B cell (primary cell): ENCODE data around the gene NR1D1. TPM values are rescaled to one million over a fixed set of nuclear protein-coding genes. Genes with fewer than 3 reads are reported as not detected.

ENCODE experiments used
- ATAC-seq: fragments of 200-7000 bp; cut with Tn5 transposase; one replicate; pipeline ENCODE4 v1.10.0; 2021; ENCODE audit warnings: low read depth, mild to moderate bottlenecking, moderate number of reproducible peaks, moderate library complexity
- CTCF ChIA-PET: fragments of 350-600 bp; sonication (Branson Sonifier 250); formaldehyde crosslinking; loops from one replicate; lab custom pipeline; 2021; ENCODE audit warnings: antibody characterized with exemption, inconsistent platforms; lab: Charles Lee
- POLR2A ChIA-PET: fragments of 350-600 bp; sonication (Branson Sonifier 250); formaldehyde crosslinking; loops from one replicate; lab custom pipeline; 2021; ENCODE audit warnings: antibody characterized with exemption; lab: Charles Lee
- DNase-seq: peaks from one replicate; pipeline ENCODE4 v3.0.0; 2013
- H2AFZ ChIP-seq: 2 replicates; pipeline ENCODE4 v1.6.1; 2012; ENCODE audit warnings: mild to moderate bottlenecking, low read depth, low read length; ENCODE audit not compliant: insufficient read depth, poor library complexity, severe bottlenecking
- H3K27ac ChIP-seq, 2 donors: 1 replicate in 1 of 2; 2 replicates in 1 of 2; pipeline ENCODE4 v1.5.1; 2012 to 2013; ENCODE audit warnings: low read length in 2 of 2, mild to moderate bottlenecking in 2 of 2, moderate library complexity in 1 of 2
- H3K27me3 ChIP-seq, 4 experiments: fragments of 200-600 bp in 1 of 4; sonication (generic) in 1 of 4; replicated peaks in 1 of 4; 1 replicate in 2 of 4; 2 replicates in 2 of 4; pipeline versions ENCODE4 v1.6.1 to v1.7.0; 2013 to 2016; ENCODE audit warnings: low read length in 3 of 4, mild to moderate bottlenecking in 2 of 4, mixed read lengths in 1 of 4, moderate library complexity in 1 of 4; ENCODE audit not compliant: insufficient read depth in 4 of 4, control insufficient read depth in 3 of 4; ENCODE audit errors: control extremely low read depth in 1 of 4
- H3K36me3 ChIP-seq, 2 experiments: replicated peaks in 1 of 2; 1 replicate in 1 of 2; 2 replicates in 1 of 2; pipeline versions ENCODE4 v1.6.1 to v1.7.1; 2013; ENCODE audit warnings: low read length in 1 of 2; ENCODE audit not compliant: insufficient read depth in 2 of 2, control insufficient read depth in 1 of 2; ENCODE audit errors: control extremely low read depth in 1 of 2, extremely low read depth in 1 of 2
- H3K4me1 ChIP-seq, 2 donors: fragments of 200-600 bp in 1 of 2; sonication (generic) in 1 of 2; 1 replicate in 1 of 2; 2 replicates in 1 of 2; pipeline versions ENCODE4 v1.5.1 to v1.6.1; 2013 to 2017; ENCODE audit warnings: low read length in 2 of 2; ENCODE audit not compliant: control insufficient read depth in 2 of 2, insufficient read depth in 2 of 2
- H3K4me2 ChIP-seq: replicated peaks from 2 replicates; pipeline ENCODE3; 2012; ENCODE audit warnings: mild to moderate bottlenecking, low read depth, low read length; ENCODE audit not compliant: poor library complexity, severe bottlenecking
- H3K4me3 ChIP-seq, 5 experiments: fragments of 200-600 bp in 1 of 5; sonication (generic) in 1 of 5; 1 replicate in 3 of 5; 2 replicates in 2 of 5; pipeline versions ENCODE4 v1.5.1 to v1.7.0; 2011 to 2016; ENCODE audit warnings: low read length in 4 of 5, mild to moderate bottlenecking in 4 of 5, low read depth in 2 of 5, control low read depth in 1 of 5, moderate library complexity in 1 of 5; ENCODE audit not compliant: insufficient read depth in 1 of 5; ENCODE audit errors: control extremely low read depth in 1 of 5, extremely low read depth in 1 of 5
- H3K79me2 ChIP-seq: fragments of 200-600 bp; sonication (generic); one replicate; pipeline ENCODE4 v1.6.0; 2016; ENCODE audit warnings: low read length; ENCODE audit not compliant: control insufficient read depth, insufficient read depth
- H3K9ac ChIP-seq: fragments of 200-600 bp; sonication (generic); 2 replicates; pipeline ENCODE4 v1.6.1; 2017; ENCODE audit warnings: mild to moderate bottlenecking, low read length, moderate library complexity
- H3K9me3 ChIP-seq, 3 donors: one replicate each; pipeline versions ENCODE4 v1.6.1 to v1.7.1; 2013; ENCODE audit warnings: low read length in 2 of 3; ENCODE audit not compliant: control insufficient read depth in 2 of 3, insufficient read depth in 1 of 3; ENCODE audit errors: control extremely low read depth in 1 of 3
- H4K20me1 ChIP-seq: 2 replicates; pipeline ENCODE4 v1.6.0; 2012; ENCODE audit warnings: mild to moderate bottlenecking, low read length; ENCODE audit not compliant: insufficient read depth, control insufficient read depth, poor library complexity, severe bottlenecking
- H3K27ac Mint-ChIP-seq: one replicate; pipeline ENCODE4 v1.8.0; 2021; ENCODE audit warnings: mixed read lengths
- H3K27me3 Mint-ChIP-seq: one replicate; pipeline ENCODE4 v1.8.0; 2021; ENCODE audit warnings: mixed read lengths
- H3K4me1 Mint-ChIP-seq: one replicate; pipeline ENCODE4 v1.8.0; 2021; ENCODE audit warnings: mixed read lengths
- H3K4me3 Mint-ChIP-seq: one replicate; pipeline ENCODE4 v1.8.0; 2021; ENCODE audit warnings: mixed read lengths
- H3K9me3 Mint-ChIP-seq: one replicate; pipeline ENCODE4 v1.8.0; 2022; ENCODE audit warnings: mixed read lengths; ENCODE audit not compliant: insufficient read depth
- CTCF ChIP-seq: fragments of 200-600 bp; IDR thresholded peaks from one replicate; pipeline ENCODE4 v1.8.0; 2022; ENCODE audit warnings: antibody characterized with exemption, mild to moderate bottlenecking
- EZH2 ChIP-seq: IDR thresholded peaks from 2 replicates; pipeline ENCODE4 v1.6.1; 2012; ENCODE audit warnings: borderline replicate concordance, low read depth, mild to moderate bottlenecking, moderate library complexity, low read length; ENCODE audit not compliant: insufficient read depth, poor library complexity, severe bottlenecking
- WGBS: methylation state at CpG from one replicate; pipeline ENCODE4 v1.1.5; 2013; ENCODE audit warnings: missing lambda C conversion rate; ENCODE audit not compliant: insufficient coverage; 5-methylcytosine and 5-hydroxymethylcytosine counted together
- intact Hi-C: fragments of 100-400 bp; cut with micrococcal nuclease; formaldehyde crosslinking; loops from one replicate; pipeline ENCODE4 v1.10.0; 2022
- polyA plus RNA-seq: library from polyadenylated mRNA; depleted of rRNA; stranded (reverse); fragments of >200 nt; gene quantifications from 2 replicates; pipeline ENCODE4 v1.2.3, GENCODE V29; 2012
- total RNA-seq, 2 donors: library from RNA; stranded (reverse); fragments of 120-200 nt in 1 of 2; gene quantifications; 1 replicate in 1 of 2; 2 replicates in 1 of 2; pipeline versions ENCODE4 v1.2.3 to v1.2.4, GENCODE V29; 2013 to 2022

NR1D1 gene
- total and polyA plus RNA-seq, 2 donors (not counting 1 experiment from before 2014, with no cell fraction given) = 6.7 to 7.7 TPM

- Histone ChIP-seq H4K20me1 (no peaks in the 10 kb centered on the region), H3K4me2 (peak overlapping the region; percentile 76), H3K9ac (no peak overlapping the region), H3K79me2 (no peaks in the 10 kb centered on the region), H2AFZ (no peak overlapping the region), H3K27me3 (no peaks in the 10 kb centered on the region), H3K4me3 (no peak overlapping the region), H3K36me3 (no peaks in the 10 kb centered on the region), H3K4me1 (peaks cover 40 to 47% of the 10 kb centered on the region in 2 donors), H3K27ac (peak overlapping the region; percentile 28 to 53), H3K9me3 (no peaks in the 10 kb centered on the region)
- no peak for DNase-seq
- POLR2A ChIA-PET = interaction anchor here (0.6 to 3.1 kb wide), 14 partner anchors 10 to 332 kb away, joined by 3 to 20 read pairs (median 5); partner anchors contain the start of genes CASC3, MED24, MSL1 and THRA
- Mint-ChIP-seq H3K4me1 (peaks cover 49% of the 10 kb centered on the region), H3K27ac (peak overlapping the region; percentile 89), H3K4me3 (peak overlapping the region; percentile 92), H3K27me3 (no peaks in the 10 kb centered on the region), H3K9me3 (no peaks in the 10 kb centered on the region)
- TF ChIP-seq CTCF (no peak), EZH2 (no peak)
- no CpG with 5 or more reads among the region's 4 CpGs for WGBS
- ATAC-seq = no peak
- CTCF ChIA-PET = interaction anchor here (0.7 to 9.0 kb wide), 43 partner anchors 11 to 252 kb away, joined by 3 to 204 read pairs (median 6); partner anchors contain the start of genes CASC3, CSF3, MED24 and MSL1
- intact Hi-C loops = loop anchor here (1.0 to 5.0 kb wide), 13 partner anchors 9 to 305 kb away; partner anchors contain the start of genes CASC3, CDC6, MED24 and MSL1
These were observed 12.3 kb upstream of the NR1D1 start for GRCh38 chr17:40112718-40113109.

DNA sequence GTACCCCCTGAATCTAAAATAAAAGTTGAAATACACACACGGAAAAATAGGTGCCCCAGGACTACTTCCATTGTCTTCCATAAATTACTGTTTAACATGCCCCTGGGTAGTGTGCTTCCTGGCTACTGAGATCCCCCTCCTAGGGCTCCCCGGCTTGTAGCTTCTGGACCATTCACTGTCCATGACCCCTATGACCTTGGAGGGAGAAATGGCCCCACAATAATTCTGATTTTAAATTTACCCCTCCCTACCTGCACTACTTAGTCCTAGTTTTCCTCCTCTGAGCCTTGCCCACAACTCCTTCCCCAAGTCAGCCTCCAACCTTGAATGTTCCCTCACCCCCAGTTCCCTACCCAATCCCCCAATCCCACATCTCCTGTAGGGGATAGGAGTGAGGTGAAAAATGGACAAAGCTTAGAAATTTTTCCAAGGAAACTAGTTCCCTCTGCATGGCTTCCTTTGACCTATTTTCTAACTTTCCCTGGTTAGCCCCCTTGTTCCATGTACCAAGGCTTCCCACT is 11.9 kb upstream of the NR1D1 start:
- peak overlapping the region in 1 of 2 donors; percentile 53 for H3K27ac ChIP-seq
- H3K27me3 ChIP-seq = no peaks in the 10 kb centered on the region
- no peaks in the 10 kb centered on the region for H3K9me3 ChIP-seq
- H3K4me1 ChIP-seq = peaks cover 44 to 51% of the 10 kb centered on the region in 2 donors
- CTCF ChIA-PET = interaction anchor here (0.7 to 9.0 kb wide), 41 partner anchors 8 to 383 kb away, joined by 3 to 204 read pairs (median 6); partner anchors contain the start of genes CASC3, CSF3, MED24 and MSL1
- no peak overlapping the region for H2AFZ ChIP-seq
- 24% methylated on average over 2 of the region's 2 CpGs for WGBS
- Mint-ChIP-seq H3K27ac (peak overlapping the region; percentile 80), H3K9me3 (no peaks in the 10 kb centered on the region), H3K4me1 (peaks cover 54% of the 10 kb centered on the region), H3K4me3 (no peak overlapping the region), H3K27me3 (no peaks in the 10 kb centered on the region)
- DNase-seq (no peak), ATAC-seq (no peak)
- H4K20me1 ChIP-seq = no peaks in the 10 kb centered on the region
- H3K79me2 ChIP-seq = no peaks in the 10 kb centered on the region
- H3K4me2 ChIP-seq = peak overlapping the region; percentile 71
- no peak overlapping the region for H3K9ac ChIP-seq
- no peaks in the 10 kb centered on the region for H3K36me3 ChIP-seq
- POLR2A ChIA-PET = interaction anchor here (0.9 to 3.5 kb wide), 9 partner anchors 10 to 79 kb away, joined by 3 to 31 read pairs (median 5); partner anchors contain the start of genes CASC3, MED24, MSL1 and NR1D1
- no peak overlapping the region for H3K4me3 ChIP-seq
- intact Hi-C loops = loop anchor here (2.0 to 5.0 kb wide), 3 partner anchors 35 to 305 kb away; partner anchors contain the start of genes TOP2A and WIPF2
- TF ChIP-seq CTCF (no peak), EZH2 (no peak)
